ENCODE results near the gene LRRC75B.

- TF ChIP-seq CTCF (IDR thresholded peaks at IDR 0.05 in 8 of 11, conservative IDR thresholded peaks at IDR 0.05 in 3 of 11) = no peak
- TF ChIP-seq POLR2AphosphoS5 (IDR thresholded peaks at IDR 0.05) = no peak
These were observed 1.8 kb upstream of the LRRC75B start for GRCh38 chr22:24594569-24595120.
